CD4-positive, alpha-beta T cell (primary cell): ENCODE results near the gene MYMK. TPM values are rescaled to one million over a fixed set of nuclear protein-coding genes. Genes with fewer than 3 reads are reported as not detected.

Experiments used
- ATAC-seq: fragments of 200-7000 bp; cut with Tn5 transposase; one replicate; pipeline ENCODE4 v1.10.0; 2022; ENCODE audit warnings: mild to moderate bottlenecking; ENCODE audit not compliant: poor library complexity
- CTCF ChIA-PET: fragments of 350-600 bp; sonication (Branson Sonifier 250); formaldehyde crosslinking; loops from one replicate; lab custom pipeline; 2021; ENCODE audit warnings: antibody characterized with exemption, inconsistent platforms; lab: Charles Lee
- POLR2A ChIA-PET: fragments of 350-600 bp; sonication (Branson Sonifier 250); formaldehyde crosslinking; loops from one replicate; lab custom pipeline; 2021; ENCODE audit warnings: antibody characterized with exemption, inconsistent platforms; lab: Charles Lee
- DNase-seq, 14 experiments: peaks; one replicate each; pipeline ENCODE4 v3.0.0-alpha.2; 2013 to 2020; ENCODE audit warnings: mixed read lengths in 2 of 14
- H3K27ac ChIP-seq, 2 donors: one replicate each; pipeline versions ENCODE4 v1.5.1 to v1.7.0; 2013; ENCODE audit warnings: low read length in 2 of 2, low read depth in 1 of 2, mild to moderate bottlenecking in 1 of 2
- H3K27me3 ChIP-seq, 2 experiments: 1 replicate in 1 of 2; 2 replicates in 1 of 2; pipeline versions ENCODE4 v1.6.1 to v1.7.0; 2013; ENCODE audit warnings: low read length in 2 of 2, control low read depth in 1 of 2, mild to moderate bottlenecking in 1 of 2, moderate library complexity in 1 of 2; ENCODE audit not compliant: insufficient read depth in 2 of 2, control insufficient read depth in 1 of 2
- H3K36me3 ChIP-seq: one replicate; pipeline ENCODE4 v1.6.1; 2013; ENCODE audit warnings: low read length, control low read depth; ENCODE audit not compliant: insufficient read depth
- H3K4me1 ChIP-seq: one replicate; pipeline ENCODE4 v1.6.1; 2013; ENCODE audit warnings: low read length, control low read depth; ENCODE audit not compliant: insufficient read depth
- H3K4me3 ChIP-seq: one replicate; pipeline ENCODE4 v1.5.1; 2013; ENCODE audit warnings: mild to moderate bottlenecking, low read length, moderate library complexity
- H3K9me3 ChIP-seq, 2 experiments: 1 replicate in 1 of 2; 2 replicates in 1 of 2; pipeline versions ENCODE4 v1.6.1 to v1.7.0; 2013; ENCODE audit warnings: low read length in 2 of 2, mild to moderate bottlenecking in 2 of 2, control low read depth in 1 of 2, moderate library complexity in 1 of 2; ENCODE audit not compliant: control insufficient read depth in 1 of 2, insufficient read depth in 1 of 2
- H3K27ac Mint-ChIP-seq: one replicate; pipeline ENCODE4 v1.8.0; 2020; ENCODE audit warnings: mixed read lengths
- H3K27me3 Mint-ChIP-seq: one replicate; pipeline ENCODE4 v1.8.0; 2021; ENCODE audit warnings: mixed read lengths
- H3K36me3 Mint-ChIP-seq: one replicate; pipeline ENCODE4 v1.8.0; 2021; ENCODE audit warnings: low read depth, mixed read lengths
- H3K4me1 Mint-ChIP-seq: one replicate; pipeline ENCODE4 v1.8.0; 2021; ENCODE audit warnings: low read depth, mixed read lengths
- H3K4me3 Mint-ChIP-seq: one replicate; pipeline ENCODE4 v1.8.0; 2020; ENCODE audit warnings: mild to moderate bottlenecking, mixed read lengths
- H3K9me3 Mint-ChIP-seq: one replicate; pipeline ENCODE4 v1.8.0; 2020; ENCODE audit warnings: mixed read lengths
- intact Hi-C, 2 experiments: fragments of 100-400 bp; cut with DNase I in 1 of 2; cut with micrococcal nuclease in 1 of 2; formaldehyde crosslinking; loops; one replicate each; pipeline versions ENCODE4 v1.15.1 to v1.9.0; 2023 to 2025; cut with DNase I, micrococcal nuclease
- total RNA-seq, 174 experiments: library from RNA in 2 of 174; stranded (reverse) in 2 of 174; gene quantifications; one replicate each; pipeline ENCODE4 v1.2.3 and lab custom pipeline; 2021 to 2026
- TF ChIP-seq, protein P1 (sequence below): fragments of 200-600 bp; IDR thresholded peaks from one replicate; pipeline ENCODE4 v1.8.0; 2022; ENCODE audit warnings: antibody characterized with exemption, mild to moderate bottlenecking

MYMK gene
- total RNA-seq, 2 experiments from 2014 or later, result not detected

DNA sequence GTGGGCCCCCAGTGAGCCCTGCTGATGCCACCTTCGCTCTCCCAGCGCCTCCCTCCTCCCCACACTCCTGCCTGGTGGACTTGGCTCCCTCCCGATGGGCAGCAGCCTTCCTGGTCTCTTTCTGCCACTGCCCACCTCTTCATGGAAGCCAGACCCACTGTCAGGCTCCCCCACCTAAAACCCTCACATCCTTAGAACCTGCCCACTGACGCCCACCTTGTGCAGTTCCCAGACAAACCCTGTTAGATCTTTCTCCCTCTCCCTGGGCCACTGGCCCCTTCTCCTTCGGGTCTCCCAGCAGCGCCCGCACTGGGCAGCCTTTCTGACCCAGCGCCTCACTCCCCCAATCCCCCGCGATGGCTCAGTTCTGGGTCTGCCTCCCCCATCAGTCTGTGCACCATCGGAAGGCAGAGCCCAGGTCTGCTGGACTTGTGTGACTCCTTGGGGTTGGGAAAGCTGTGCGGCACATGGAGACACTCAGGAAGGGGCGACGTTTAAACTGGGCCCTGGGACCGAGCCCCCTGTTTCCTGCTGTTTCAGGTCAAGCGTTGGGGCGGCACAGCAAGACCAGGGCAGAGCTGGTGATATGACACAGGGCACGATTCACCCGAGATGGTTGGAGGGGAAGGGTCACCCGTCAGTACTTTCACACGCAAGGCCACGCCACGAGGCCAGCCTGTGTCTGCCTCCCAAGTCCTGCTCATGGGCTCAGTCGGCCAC lies 17.4 kb downstream of the MYMK start:
- DNase-seq (no peak), ATAC-seq (no peak)
- H3K4me3 ChIP-seq, result no peak overlapping the region
- H3K9me3 Mint-ChIP-seq, result no peaks in the 10 kb centered on the region
- no peaks in the 10 kb centered on the region for H3K27me3 Mint-ChIP-seq
- peaks cover 30% of the 10 kb centered on the region for H3K4me1 ChIP-seq
- H3K27ac Mint-ChIP-seq, result peak overlapping the region; percentile 90
- H3K4me3 Mint-ChIP-seq, result peak overlapping the region; percentile 9
- no peaks in the 10 kb centered on the region for H3K27me3 ChIP-seq
- no peaks in the 10 kb centered on the region for H3K36me3 Mint-ChIP-seq
- ChIA-PET CTCF (no interaction called here), POLR2A (no interaction called here)
- peaks cover 24% of the 10 kb centered on the region for H3K4me1 Mint-ChIP-seq
- TF ChIP-seq, protein P1, sequence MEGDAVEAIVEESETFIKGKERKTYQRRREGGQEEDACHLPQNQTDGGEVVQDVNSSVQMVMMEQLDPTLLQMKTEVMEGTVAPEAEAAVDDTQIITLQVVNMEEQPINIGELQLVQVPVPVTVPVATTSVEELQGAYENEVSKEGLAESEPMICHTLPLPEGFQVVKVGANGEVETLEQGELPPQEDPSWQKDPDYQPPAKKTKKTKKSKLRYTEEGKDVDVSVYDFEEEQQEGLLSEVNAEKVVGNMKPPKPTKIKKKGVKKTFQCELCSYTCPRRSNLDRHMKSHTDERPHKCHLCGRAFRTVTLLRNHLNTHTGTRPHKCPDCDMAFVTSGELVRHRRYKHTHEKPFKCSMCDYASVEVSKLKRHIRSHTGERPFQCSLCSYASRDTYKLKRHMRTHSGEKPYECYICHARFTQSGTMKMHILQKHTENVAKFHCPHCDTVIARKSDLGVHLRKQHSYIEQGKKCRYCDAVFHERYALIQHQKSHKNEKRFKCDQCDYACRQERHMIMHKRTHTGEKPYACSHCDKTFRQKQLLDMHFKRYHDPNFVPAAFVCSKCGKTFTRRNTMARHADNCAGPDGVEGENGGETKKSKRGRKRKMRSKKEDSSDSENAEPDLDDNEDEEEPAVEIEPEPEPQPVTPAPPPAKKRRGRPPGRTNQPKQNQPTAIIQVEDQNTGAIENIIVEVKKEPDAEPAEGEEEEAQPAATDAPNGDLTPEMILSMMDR, result no peak
- peak overlapping the region in 1 of 2 donors; percentile 25 for H3K27ac ChIP-seq
- H3K36me3 ChIP-seq, result no peaks in the 10 kb centered on the region
- peaks cover 5 to 7% of the 10 kb centered on the region in 2 experiments for H3K9me3 ChIP-seq
- intact Hi-C loops, result no loop called here

DNA sequence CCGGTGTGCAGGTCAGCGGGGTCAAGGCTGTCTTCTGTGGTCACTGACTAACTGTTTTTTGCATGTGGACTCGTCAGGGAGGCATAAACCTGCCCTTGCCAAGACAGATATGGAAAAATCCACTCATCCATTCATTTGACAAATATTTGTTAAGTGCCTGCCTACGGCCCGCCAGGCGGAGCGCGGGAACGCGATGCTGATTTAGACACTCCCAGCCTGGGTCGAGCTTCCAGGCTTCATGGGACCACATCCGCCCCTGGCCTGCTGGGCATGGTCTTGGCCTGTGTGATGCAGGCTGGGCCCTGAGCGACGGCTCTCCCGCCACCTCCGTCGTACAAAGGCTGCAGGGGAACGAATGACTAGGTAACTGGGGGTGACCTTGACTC lies 18.1 kb downstream of the MYMK start:
- intact Hi-C loops, result no loop called here
- TF ChIP-seq, protein P1, result no peak
- peaks cover 24% of the 10 kb centered on the region for H3K4me1 Mint-ChIP-seq
- H3K4me3 Mint-ChIP-seq, result no peak overlapping the region
- DNase-seq (no peak), ATAC-seq (no peak)
- ChIA-PET POLR2A (no interaction called here), CTCF (no interaction called here)
- no peaks in the 10 kb centered on the region for H3K36me3 ChIP-seq
- H3K36me3 Mint-ChIP-seq, result no peaks in the 10 kb centered on the region
- H3K27me3 Mint-ChIP-seq, result no peaks in the 10 kb centered on the region
- no peak overlapping the region for H3K27ac ChIP-seq
- H3K4me3 ChIP-seq, result no peak overlapping the region
- no peaks in the 10 kb centered on the region for H3K27me3 ChIP-seq
- peaks cover 5 to 15% of the 10 kb centered on the region in 2 experiments for H3K9me3 ChIP-seq
- H3K27ac Mint-ChIP-seq, result no peak overlapping the region
- H3K9me3 Mint-ChIP-seq, result no peaks in the 10 kb centered on the region
- peaks cover 30% of the 10 kb centered on the region for H3K4me1 ChIP-seq

DNA sequence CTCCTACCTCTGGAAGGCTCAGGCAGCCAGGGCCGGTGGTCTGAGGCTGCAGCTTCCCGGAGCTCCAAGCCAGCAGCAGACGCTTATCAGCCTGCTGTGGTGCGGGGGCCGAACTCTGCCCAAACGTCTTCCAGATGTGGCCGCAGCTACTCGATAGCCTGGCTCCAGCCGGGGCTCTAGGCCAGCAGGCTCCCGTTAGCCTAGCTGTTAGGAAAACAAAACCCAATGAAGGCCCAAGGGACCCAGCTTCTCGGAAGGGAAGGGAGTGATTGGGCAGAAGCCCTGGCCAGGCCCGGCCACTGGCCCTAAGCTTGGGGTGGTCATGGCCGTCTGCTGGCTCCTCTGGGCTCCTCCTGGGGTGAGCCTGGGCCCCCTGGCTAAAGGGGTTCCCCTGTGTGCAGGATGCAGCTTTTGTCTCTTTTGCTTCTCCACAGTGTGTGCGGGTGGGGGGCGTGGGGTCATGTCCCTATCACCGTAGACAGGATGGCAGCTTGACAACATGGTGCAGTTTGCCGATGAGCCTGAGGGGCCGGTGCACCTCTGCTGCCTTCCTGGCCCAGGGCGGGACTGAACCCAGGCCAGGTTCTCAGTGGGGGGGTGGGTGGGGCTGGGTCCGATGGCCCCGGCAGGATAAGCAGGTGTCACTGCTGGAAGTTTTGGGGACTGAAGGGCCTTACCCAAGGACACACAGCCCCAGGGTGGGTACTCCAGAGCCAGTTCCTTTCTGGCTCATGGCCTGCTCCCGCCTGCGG lies 18.7 kb downstream of the MYMK start:
- Mint-ChIP-seq H3K36me3 (no peaks in the 10 kb centered on the region), H3K9me3 (peaks cover 3% of the 10 kb centered on the region), H3K27ac (no peak overlapping the region), H3K4me3 (no peak overlapping the region), H3K27me3 (no peaks in the 10 kb centered on the region), H3K4me1 (peaks cover 24% of the 10 kb centered on the region)
- CTCF ChIA-PET, result no interaction called here
- intact Hi-C loops, result no loop called here
- DNase-seq, result no peak
- Histone ChIP-seq H3K36me3 (no peaks in the 10 kb centered on the region), H3K4me3 (no peak overlapping the region), H3K4me1 (peaks cover 30% of the 10 kb centered on the region), H3K27me3 (no peaks in the 10 kb centered on the region), H3K27ac (no peak overlapping the region), H3K9me3 (peaks cover 5 to 18% of the 10 kb centered on the region in 2 experiments)
- ATAC-seq, result no peak
- TF ChIP-seq, protein P1, result no peak
- POLR2A ChIA-PET, result no interaction called here
